Fibroblast of lung (primary cell): ENCODE measurements around the gene PPP1R15B. TPM values are rescaled to one million over a fixed set of nuclear protein-coding genes. Genes with fewer than 3 reads are reported as not detected.

Source experiments
- DNase-seq, 2 donors: peaks; one replicate each; pipeline versions ENCODE4 v3.0.0 to v3.0.0-alpha.2; 2010; ENCODE audit warnings: low read depth in 2 of 2
- H2AFZ ChIP-seq: 2 replicates; pipeline ENCODE4 v1.5.1; 2012; ENCODE audit warnings: low read length, control low read depth, inconsistent platforms
- H3K27ac ChIP-seq: 2 replicates; pipeline ENCODE4 v1.5.1; 2011; ENCODE audit warnings: low read length, control low read depth; ENCODE audit not compliant: insufficient read depth
- H3K27me3 ChIP-seq: 2 replicates; pipeline ENCODE4 v1.5.1; 2011; ENCODE audit warnings: mild to moderate bottlenecking, low read length; ENCODE audit not compliant: control insufficient read depth, insufficient read depth
- H3K36me3 ChIP-seq: 2 replicates; pipeline ENCODE4 v1.5.1; 2011; ENCODE audit warnings: low read length; ENCODE audit not compliant: control insufficient read depth, insufficient read depth
- H3K4me1 ChIP-seq: 2 replicates; pipeline ENCODE4 v1.5.1; 2011; ENCODE audit warnings: low read length; ENCODE audit not compliant: control insufficient read depth, insufficient read depth; ENCODE audit errors: extremely low read depth
- H3K4me2 ChIP-seq: 2 replicates; pipeline ENCODE4 v1.5.1; 2011; ENCODE audit warnings: low read length, control low read depth; ENCODE audit not compliant: insufficient read depth; ENCODE audit errors: extremely low read depth
- H3K4me3 ChIP-seq, 4 experiments: fragments of 200-600 bp in 1 of 4; sonication (generic) in 1 of 4; replicated peaks in 1 of 4; 2 replicates each; pipeline ENCODE4 v1.5.1; 2011 to 2016; ENCODE audit warnings: low read length in 4 of 4, low read depth in 3 of 4, mild to moderate bottlenecking in 3 of 4, control low read depth in 2 of 4, inconsistent platforms in 1 of 4, mixed read lengths in 1 of 4; ENCODE audit not compliant: insufficient read depth in 1 of 4; ENCODE audit errors: control extremely low read depth in 1 of 4
- H3K79me2 ChIP-seq: 2 replicates; pipeline ENCODE4 v1.5.1; 2012; ENCODE audit warnings: mild to moderate bottlenecking, low read length, inconsistent platforms; ENCODE audit not compliant: control insufficient read depth, insufficient read depth
- H3K9ac ChIP-seq: 2 replicates; pipeline ENCODE4 v1.5.1; 2011; ENCODE audit warnings: mild to moderate bottlenecking, low read length, control low read depth; ENCODE audit not compliant: insufficient read depth
- H3K9me3 ChIP-seq: 2 replicates; pipeline ENCODE4 v1.5.1; 2012; ENCODE audit warnings: low read depth, low read length; ENCODE audit not compliant: control insufficient read depth, insufficient read depth
- H4K20me1 ChIP-seq: 2 replicates; pipeline ENCODE4 v1.5.1; 2011; ENCODE audit warnings: low read length; ENCODE audit not compliant: control insufficient read depth, insufficient read depth; ENCODE audit errors: extremely low read depth
- EZH2 ChIP-seq: IDR thresholded peaks from 2 replicates; pipeline ENCODE4 v1.5.1; 2012; ENCODE audit warnings: low read length, control low read depth, mild to moderate bottlenecking; ENCODE audit errors: missing control alignments
- polyA plus RNA-seq, 2 donors: library from polyadenylated mRNA; depleted of rRNA in 1 of 2; stranded (reverse) in 1 of 2; unstranded in 1 of 2; fragments of >200 nt; gene quantifications; 2 replicates each; pipeline ENCODE4 v1.2.1, GENCODE V29; 2011 to 2012; ENCODE audit warnings: missing spikeins in 1 of 2
- total RNA-seq: library from RNA; depleted of rRNA; stranded (reverse); fragments of >200 nt; gene quantifications from 2 replicates; pipeline ENCODE4 v1.2.1, GENCODE V29; 2014
- TF ChIP-seq, protein P1 (sequence below), 2 donors: IDR thresholded peaks in 1 of 2; conservative IDR thresholded peaks in 1 of 2; 1 replicate in 1 of 2; 2 replicates in 1 of 2; pipeline ENCODE4 v1.5.1; 2011 to 2012; ENCODE audit warnings: low read length in 2 of 2, control low read depth in 1 of 2, inconsistent platforms in 1 of 2, low read depth in 1 of 2, mild to moderate bottlenecking in 1 of 2

PPP1R15B gene
- total and polyA plus RNA-seq, 2 donors (not counting 1 experiment from before 2014, with no cell fraction given), result 22.4 to 27.7 TPM

DNA sequence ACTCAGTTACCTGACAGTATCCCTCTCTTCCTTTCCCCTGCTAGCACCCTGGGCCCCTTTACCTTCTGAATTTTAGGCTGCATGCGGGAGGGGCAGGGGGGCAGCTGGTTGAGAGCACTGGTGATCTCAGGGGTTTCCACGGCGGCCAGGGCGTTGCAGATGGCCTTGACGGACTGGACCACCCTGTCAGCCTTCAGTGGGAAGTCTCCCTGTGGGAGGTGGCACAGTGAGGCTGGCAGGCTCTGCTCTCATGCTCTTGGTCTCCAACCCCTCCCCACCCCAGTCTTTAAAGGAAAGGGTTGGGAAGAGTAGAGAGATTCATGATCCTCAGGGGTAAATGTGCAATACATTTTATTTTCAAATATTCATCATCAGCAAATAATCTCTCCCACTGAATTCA lies 46.0 kb upstream of the PPP1R15B start:
- Histone ChIP-seq H3K4me2 (no peak overlapping the region), H3K79me2 (no peaks in the 10 kb centered on the region), H3K9me3 (no peaks in the 10 kb centered on the region), H3K27ac (no peak overlapping the region), H3K36me3 (no peaks in the 10 kb centered on the region), H3K4me3 (no peak overlapping the region), H3K4me1 (no peaks in the 10 kb centered on the region), H4K20me1 (no peaks in the 10 kb centered on the region), H3K27me3 (peaks cover 4% of the 10 kb centered on the region), H3K9ac (no peak overlapping the region), H2AFZ (no peak overlapping the region)
- no peak for TF ChIP-seq EZH2
- TF ChIP-seq, protein P1, sequence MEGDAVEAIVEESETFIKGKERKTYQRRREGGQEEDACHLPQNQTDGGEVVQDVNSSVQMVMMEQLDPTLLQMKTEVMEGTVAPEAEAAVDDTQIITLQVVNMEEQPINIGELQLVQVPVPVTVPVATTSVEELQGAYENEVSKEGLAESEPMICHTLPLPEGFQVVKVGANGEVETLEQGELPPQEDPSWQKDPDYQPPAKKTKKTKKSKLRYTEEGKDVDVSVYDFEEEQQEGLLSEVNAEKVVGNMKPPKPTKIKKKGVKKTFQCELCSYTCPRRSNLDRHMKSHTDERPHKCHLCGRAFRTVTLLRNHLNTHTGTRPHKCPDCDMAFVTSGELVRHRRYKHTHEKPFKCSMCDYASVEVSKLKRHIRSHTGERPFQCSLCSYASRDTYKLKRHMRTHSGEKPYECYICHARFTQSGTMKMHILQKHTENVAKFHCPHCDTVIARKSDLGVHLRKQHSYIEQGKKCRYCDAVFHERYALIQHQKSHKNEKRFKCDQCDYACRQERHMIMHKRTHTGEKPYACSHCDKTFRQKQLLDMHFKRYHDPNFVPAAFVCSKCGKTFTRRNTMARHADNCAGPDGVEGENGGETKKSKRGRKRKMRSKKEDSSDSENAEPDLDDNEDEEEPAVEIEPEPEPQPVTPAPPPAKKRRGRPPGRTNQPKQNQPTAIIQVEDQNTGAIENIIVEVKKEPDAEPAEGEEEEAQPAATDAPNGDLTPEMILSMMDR (conservative IDR thresholded peaks at IDR 0.05 in 1 of 2, IDR thresholded peaks at IDR 0.05 in 1 of 2; ENCODE audit: low read depth in 1 of 2, low read length in 2 of 2), result no peak
- no peak for DNase-seq

DNA sequence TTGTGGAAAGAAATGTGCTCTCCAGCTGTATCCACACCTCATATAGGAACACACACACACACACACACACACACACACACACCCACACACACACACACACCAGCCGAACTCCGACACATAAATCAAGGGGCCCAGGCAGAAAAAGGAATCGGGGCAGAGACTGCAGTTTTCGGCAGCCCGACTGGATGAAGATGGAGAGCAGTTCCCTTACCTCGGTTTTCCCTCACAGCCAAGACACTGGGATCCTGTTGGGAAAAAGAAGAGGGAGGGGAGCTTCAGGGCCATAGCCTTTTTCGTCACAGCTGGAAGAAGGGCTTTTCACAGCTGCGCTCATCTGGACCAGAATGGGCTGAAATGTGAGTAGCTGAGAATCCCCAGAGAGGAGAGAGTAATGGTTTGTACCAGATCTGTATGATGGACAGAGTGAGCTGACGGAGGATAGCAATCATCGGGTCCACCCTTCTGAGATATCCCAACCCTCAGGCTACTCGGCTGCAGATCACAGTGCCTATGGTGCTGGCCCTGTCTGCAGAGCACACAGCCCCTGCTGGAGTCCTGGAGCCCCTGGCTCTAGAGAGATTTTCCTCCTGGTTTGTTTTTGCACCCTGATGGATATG lies 45.3 kb upstream of the PPP1R15B start:
- Histone ChIP-seq H2AFZ (no peak overlapping the region), H4K20me1 (no peaks in the 10 kb centered on the region), H3K4me3 (no peak overlapping the region), H3K4me2 (no peak overlapping the region), H3K27me3 (peaks cover 4% of the 10 kb centered on the region), H3K4me1 (no peaks in the 10 kb centered on the region), H3K27ac (no peak overlapping the region), H3K9ac (no peak overlapping the region), H3K9me3 (no peaks in the 10 kb centered on the region), H3K79me2 (no peaks in the 10 kb centered on the region), H3K36me3 (no peaks in the 10 kb centered on the region)
- peak; percentile 44 for TF ChIP-seq EZH2
- TF ChIP-seq, protein P1 (conservative IDR thresholded peaks at IDR 0.05 in 1 of 2, IDR thresholded peaks at IDR 0.05 in 1 of 2; ENCODE audit: low read depth in 1 of 2, low read length in 2 of 2), result no peak
- DNase-seq, result peak in 1 of 2 donors; percentile 76

DNA sequence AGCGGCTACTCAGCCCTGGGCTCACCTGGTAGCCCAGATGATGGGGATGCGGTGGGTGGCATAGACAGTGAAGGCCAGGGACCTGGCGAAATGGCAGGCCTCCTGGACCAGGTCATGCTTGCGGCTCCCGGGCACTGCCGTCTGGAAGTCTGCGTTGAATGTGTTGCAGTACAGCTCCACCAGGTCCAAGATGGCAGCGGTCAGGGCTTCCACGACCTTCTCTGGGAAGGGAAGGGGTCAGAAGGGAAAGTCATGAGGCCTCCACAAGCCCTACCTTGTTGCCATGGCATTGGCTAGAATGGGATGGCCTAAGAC lies 44.2 kb upstream of the PPP1R15B start:
- Histone ChIP-seq H2AFZ (no peak overlapping the region), H3K9ac (no peak overlapping the region)
- no peak for DNase-seq

More for the DNA sequence above, 44.2 kb upstream of the PPP1R15B start:
- Histone ChIP-seq H3K36me3 (no peaks in the 10 kb centered on the region), H4K20me1 (no peaks in the 10 kb centered on the region), H3K9me3 (no peaks in the 10 kb centered on the region), H3K4me3 (no peak overlapping the region), H3K27me3 (peaks cover 4% of the 10 kb centered on the region), H3K27ac (no peak overlapping the region), H3K4me2 (no peak overlapping the region), H3K79me2 (no peaks in the 10 kb centered on the region), H3K4me1 (no peaks in the 10 kb centered on the region)
- no peak for TF ChIP-seq EZH2
- TF ChIP-seq, protein P1 (conservative IDR thresholded peaks at IDR 0.05 in 1 of 2, IDR thresholded peaks at IDR 0.05 in 1 of 2; ENCODE audit: low read depth in 1 of 2, low read length in 2 of 2), result no peak
